Measurements from ENCODE around the gene SUMF1. TPM values are rescaled to one million over a fixed set of nuclear protein-coding genes. Genes with fewer than 3 reads are reported as not detected.
A peak's percentile ranks its signal among the peaks of the same experiment; 100 is the strongest.

SUMF1 gene
- total and polyA plus RNA-seq, 8 donors, result 7.1 to 25.8 (median 12.6) TPM

DNA sequence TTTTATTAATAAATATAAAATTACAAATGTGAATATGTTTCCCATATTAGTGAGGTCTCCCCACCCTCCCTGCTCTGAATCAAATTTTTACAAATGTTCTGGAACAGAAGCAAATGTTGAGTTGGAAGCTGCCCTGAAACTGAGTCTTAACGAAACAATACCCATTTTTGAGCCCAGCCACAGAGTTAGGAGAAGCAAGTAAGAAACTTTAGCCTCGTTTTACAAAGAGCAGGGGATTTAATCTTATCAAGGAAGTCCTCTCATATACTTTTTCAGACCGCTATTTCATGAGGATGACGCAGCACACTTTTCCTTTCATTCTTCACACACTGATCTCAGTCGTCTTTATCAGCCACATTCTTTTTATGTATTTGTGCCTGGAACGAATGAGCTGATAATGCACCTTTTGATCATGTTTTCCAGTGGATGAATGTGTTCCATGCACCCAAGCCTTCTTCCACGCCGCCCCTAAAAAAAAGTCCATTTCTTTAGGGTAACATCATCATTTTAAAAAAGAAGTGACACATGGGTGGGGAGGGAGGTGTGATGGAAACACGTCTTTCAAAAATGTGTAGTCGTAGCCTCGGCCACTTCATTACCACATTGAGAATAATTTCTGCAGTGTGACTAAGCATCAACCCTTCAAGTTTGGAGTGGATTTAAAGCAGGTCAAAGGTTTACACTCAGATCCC lies 115.8 kb downstream of the SUMF1 start:
- H3K27ac ChIP-seq, result no peak overlapping the region
- DNase-seq (no peak), FAIRE-seq (no peak), ATAC-seq (peak in 3 of 4 donors; percentile 23 to 54 (median 40))
- H3K9me3 ChIP-seq, result no peaks in the 10 kb centered on the region
- peak in 1 of 4 donors; percentile 2 for TF ChIP-seq CTCF (IDR thresholded peaks at IDR 0.05)
- H3K36me3 ChIP-seq, result no peaks in the 10 kb centered on the region
- peak overlapping the region in 1 of 4 donors; percentile 2 for H3K4me3 ChIP-seq
- peaks cover 7 to 13% (median 13%) of the 10 kb centered on the region in 3 donors for H3K4me1 ChIP-seq
- no peaks in the 10 kb centered on the region for H3K27me3 ChIP-seq
- intact Hi-C loops (cut with DNase I), result loop anchor here in 1 of 3 donors (5.0 kb wide), 1 partner anchor 286 kb away; no protein-coding TSS in a partner anchor
- 50 to 51% methylated on average over 11 of the region's 11 CpGs for WGBS, 2 donors

DNA sequence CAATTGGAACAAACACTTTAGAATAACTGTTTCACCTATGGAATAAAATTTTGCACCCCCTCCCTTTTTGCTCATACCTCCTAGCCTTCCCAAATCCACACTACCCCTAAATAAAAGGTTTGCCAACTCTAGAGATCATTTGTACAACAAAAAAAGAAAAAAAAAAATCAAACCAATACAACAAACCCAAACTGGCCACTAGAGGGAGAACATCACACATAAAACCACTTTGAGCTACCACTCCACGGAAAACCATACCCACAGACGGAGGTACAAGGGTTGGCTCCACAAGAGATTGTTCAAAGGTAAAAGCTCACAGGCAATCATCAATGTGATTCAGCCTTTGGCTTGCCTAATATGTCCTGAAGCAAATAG lies 116.3 kb downstream of the SUMF1 start:
- TF ChIP-seq CTCF (IDR thresholded peaks at IDR 0.05), result peak; percentile 43 to 74 (median 68)
- no peak overlapping the region for H3K27ac ChIP-seq
- DNase-seq (peak in 3 of 6 donors; percentile 17 to 43 (median 26)), FAIRE-seq (peak; percentile 51), ATAC-seq (peak; percentile 77 to 92 (median 88))
- H3K4me3 ChIP-seq, result peak overlapping the region in 1 of 4 donors; percentile 2
- peaks cover 7 to 8% (median 7%) of the 10 kb centered on the region in 3 donors for H3K4me1 ChIP-seq
- H3K9me3 ChIP-seq, result no peaks in the 10 kb centered on the region
- intact Hi-C loops (cut with DNase I), result loop anchor here in 1 of 3 donors (5.0 kb wide), 1 partner anchor 287 kb away; no protein-coding TSS in a partner anchor
- 1 to 2% methylated on average over 2 of the region's 2 CpGs for WGBS, 2 donors
- H3K36me3 ChIP-seq, result no peaks in the 10 kb centered on the region
- H3K27me3 ChIP-seq, result no peaks in the 10 kb centered on the region

DNA sequence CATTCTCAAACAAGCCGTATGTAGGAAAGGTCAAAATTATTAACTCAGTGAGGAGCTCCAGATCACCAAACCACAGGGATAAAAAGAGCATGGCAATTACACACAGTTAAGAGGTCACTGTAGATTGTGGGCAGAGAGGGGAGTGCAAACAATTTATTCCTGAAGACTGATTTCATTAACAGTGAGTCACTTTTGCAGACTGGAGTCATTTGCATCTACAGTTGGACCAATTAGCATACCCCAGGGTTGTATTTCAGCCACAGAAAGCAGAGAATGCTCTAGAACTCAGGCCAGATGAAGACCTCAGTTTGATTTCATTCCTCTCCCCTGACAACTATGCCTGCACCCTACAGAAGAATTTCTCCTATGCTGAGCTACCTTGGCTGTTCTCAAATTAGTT lies 123.8 kb downstream of the SUMF1 start:
- intact Hi-C loops (cut with DNase I), result loop anchor here in 1 of 3 donors (10.0 kb wide), 1 partner anchor 292 kb away; no protein-coding TSS in a partner anchor

DNA sequence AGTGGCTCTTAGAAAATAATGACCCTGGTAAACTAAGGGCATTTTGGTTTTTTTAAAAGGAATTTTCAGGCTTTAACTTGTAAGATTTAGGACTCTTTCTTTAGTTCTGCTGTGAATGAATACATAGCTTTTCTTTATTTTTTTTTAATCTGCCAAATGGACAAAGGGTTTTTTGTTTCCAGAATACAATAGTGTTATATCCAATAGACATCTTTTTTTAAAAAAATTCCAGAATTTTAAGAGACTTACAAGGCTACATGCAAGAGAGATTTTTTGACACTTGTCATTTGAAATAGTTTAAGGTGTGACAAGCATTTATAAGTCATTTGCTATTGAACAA lies 125.8 kb downstream of the SUMF1 start:
- Histone ChIP-seq H3K4me3 (no peak overlapping the region), H3K4me1 (no peaks in the 10 kb centered on the region), H3K27me3 (no peaks in the 10 kb centered on the region), H3K27ac (no peak overlapping the region), H3K9me3 (no peaks in the 10 kb centered on the region), H3K36me3 (no peaks in the 10 kb centered on the region)
- intact Hi-C loops (cut with DNase I), result loop anchor here in 1 of 3 donors (10.0 kb wide), 1 partner anchor 293 kb away; no protein-coding TSS in a partner anchor
- ATAC-seq (no peak), FAIRE-seq (no peak), DNase-seq (no peak)
- TF ChIP-seq CTCF (IDR thresholded peaks at IDR 0.05), result no peak

More for the DNA sequence above, 123.8 kb downstream of the SUMF1 start:
- 82 to 88% methylated on average over 1 of the region's 1 CpG for WGBS, 2 donors
- no peak for TF ChIP-seq CTCF (IDR thresholded peaks at IDR 0.05)
- no peaks in the 10 kb centered on the region for H3K36me3 ChIP-seq
- DNase-seq (no peak), FAIRE-seq (no peak), ATAC-seq (no peak)
- no peak overlapping the region for H3K4me3 ChIP-seq
- H3K4me1 ChIP-seq, result no peaks in the 10 kb centered on the region
- no peaks in the 10 kb centered on the region for H3K27me3 ChIP-seq
- no peaks in the 10 kb centered on the region for H3K9me3 ChIP-seq
- H3K27ac ChIP-seq, result no peak overlapping the region
